HG03039 (cell line): ENCODE data around the gene SUSD4.

Source experiments
- ATAC-seq: cut with Tn5 transposase; IDR thresholded peaks from one replicate; pipeline ENCODE4 v1.9.1; 2021; ENCODE audit warnings: mild to moderate bottlenecking, moderate library complexity; ENCODE audit not compliant: unreplicated experiment

The SUSD4 gene

GRCh38 chr1:223331301-223331700 is 32.7 kb downstream of the SUSD4 start:
- no peak for ATAC-seq

GRCh38 chr1:223330466-223330865 is 33.5 kb downstream of the SUSD4 start:
- no peak for ATAC-seq

DNA sequence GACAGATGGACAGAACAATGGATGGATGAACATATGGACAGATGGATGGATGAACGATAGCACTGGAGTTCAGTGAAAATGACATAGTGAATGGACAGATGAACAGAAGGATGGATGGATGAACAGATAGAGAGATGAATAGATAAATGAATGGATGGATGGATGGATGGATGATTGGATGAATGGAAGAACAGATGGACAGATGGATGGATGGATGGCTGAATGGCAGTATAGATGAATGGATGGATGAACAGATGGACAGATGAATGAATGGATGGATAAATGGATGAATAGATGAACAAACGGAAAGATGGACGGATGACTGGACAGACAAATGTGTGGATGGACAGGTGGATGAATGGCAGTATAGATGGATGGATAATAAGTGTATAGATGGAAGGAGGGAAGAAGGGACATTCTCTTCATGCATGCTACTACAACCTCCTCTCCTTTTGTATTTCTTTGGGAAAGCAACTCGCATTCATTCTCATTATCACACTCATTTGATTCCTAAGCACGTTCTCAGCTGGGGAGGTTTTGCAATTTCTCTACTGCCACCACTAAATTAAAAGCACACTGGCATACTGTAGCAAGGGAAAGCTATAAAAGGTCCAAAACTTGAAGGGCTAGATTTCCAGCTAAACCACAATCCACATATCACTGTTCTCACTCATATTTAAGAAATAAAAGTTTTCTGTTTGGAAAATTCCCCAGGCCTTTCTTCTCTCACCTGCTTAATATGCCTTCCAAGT is 34.1 kb downstream of the SUSD4 start:
- no peak for ATAC-seq

DNA sequence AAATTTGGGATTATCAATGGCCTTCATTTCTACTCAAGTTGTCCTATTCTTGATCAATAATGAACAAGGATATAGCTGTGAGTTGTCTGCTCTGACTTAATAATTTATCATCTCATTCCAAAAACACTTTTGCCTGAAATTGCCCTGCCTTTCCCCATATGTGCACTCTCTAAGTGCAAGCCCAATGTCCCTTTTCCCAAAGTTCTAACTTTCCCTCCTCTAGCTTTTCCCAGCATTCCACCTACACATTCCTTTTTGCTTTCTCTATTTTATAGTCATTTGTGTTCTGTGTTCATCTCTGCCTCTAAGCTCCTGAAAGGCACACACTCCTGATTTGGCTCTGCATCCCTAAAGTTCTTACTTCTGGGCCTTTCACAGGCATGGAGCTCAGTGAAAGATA is 34.7 kb downstream of the SUSD4 start:
- no peak for ATAC-seq

DNA sequence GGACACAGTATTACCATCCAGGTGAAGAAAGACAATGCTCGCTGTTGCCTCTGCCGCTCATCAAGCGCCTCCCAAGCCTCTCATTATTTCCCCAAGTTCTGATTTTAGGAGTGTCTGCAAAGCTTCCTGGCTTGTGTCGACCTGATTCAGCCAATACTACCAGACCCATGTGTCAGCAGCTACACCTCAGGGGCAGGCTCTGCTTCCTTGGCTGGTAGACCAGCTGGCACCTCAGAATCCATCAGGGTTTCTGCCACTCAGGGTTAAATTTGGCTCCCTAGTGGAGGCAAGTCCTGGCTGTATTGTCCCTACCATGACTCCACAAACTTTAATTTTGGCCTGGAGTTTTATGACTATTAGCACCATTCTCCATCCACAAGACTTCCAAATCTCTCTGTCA is 35.4 kb downstream of the SUSD4 start:
- no peak for ATAC-seq

- ATAC-seq, result no peak
Measured at GRCh38 chr1:223326776-223327175, 37.2 kb downstream of the SUSD4 start.

DNA sequence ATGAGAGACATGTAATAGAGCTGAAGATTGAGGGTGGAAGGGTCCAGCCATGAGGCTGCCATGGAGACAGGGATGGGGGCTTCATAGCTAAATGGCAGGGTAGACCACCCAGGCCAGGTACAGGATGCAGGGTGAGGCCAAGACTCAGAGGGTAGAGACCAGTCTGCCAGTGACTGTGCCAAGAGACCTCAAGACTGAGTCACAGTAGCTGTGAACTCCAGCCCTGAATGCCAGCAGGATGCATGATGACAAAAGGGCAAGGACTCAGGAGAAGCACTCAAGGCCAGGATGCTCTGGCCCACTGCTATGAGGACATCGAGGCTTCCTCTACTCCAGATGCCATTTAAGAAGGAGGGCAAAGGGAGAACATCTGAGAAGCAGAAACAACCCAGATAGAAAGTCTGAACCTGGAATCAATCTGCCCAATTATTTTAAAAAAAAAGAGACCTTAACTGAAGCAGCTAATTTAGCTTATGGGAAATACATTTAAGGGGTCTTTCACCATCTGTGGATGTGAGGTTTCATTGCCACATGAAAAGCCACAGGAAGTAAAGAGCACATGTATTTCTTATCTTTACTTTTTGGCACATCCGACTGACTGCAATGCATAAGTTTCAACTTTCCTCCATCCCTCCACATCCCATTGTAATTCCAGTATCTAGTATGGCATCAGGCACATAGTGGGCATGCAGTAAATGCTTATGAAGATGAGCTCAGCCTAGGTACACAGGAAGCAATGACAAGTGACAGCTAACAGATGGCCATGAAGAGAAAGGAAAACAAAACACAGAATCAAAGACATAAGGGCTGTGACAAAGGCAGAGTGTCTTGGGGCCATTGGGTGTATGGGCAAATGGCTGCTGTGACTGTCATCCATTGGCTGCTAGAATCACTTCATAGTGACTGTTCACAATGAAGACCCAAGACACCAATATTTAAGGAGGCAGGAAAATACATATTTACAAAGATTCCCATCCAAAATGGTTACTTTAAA is 40.2 kb downstream of the SUSD4 start:
- ATAC-seq, result no peak

- ATAC-seq, result no peak
Measured at GRCh38 chr1:223322868-223323267, 41.1 kb downstream of the SUSD4 start.

DNA sequence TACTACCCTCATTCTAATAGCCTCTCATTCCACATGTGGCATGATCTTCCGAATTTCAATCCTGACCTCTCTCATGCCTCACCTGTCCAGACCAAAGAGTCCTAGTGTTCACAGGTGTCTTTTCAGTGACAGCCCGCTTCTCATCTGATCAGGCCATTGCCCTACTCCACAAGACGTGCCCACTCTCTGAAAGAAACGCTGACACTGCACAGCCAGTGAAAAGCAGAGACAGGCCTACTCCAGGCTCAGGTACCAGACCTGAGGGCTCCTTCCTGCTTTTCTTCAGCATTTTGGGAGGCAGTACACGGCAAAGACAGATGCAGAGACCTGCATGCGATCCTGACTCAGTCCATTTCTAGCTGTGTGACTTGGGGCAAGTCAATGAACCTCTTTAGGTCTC is 43.0 kb downstream of the SUSD4 start:
- no peak for ATAC-seq

GRCh38 chr1:223319905-223320580 is 43.9 kb downstream of the SUSD4 start:
- ATAC-seq, result no peak

GRCh38 chr1:223319398-223319797 is 44.6 kb downstream of the SUSD4 start:
- no peak for ATAC-seq

DNA sequence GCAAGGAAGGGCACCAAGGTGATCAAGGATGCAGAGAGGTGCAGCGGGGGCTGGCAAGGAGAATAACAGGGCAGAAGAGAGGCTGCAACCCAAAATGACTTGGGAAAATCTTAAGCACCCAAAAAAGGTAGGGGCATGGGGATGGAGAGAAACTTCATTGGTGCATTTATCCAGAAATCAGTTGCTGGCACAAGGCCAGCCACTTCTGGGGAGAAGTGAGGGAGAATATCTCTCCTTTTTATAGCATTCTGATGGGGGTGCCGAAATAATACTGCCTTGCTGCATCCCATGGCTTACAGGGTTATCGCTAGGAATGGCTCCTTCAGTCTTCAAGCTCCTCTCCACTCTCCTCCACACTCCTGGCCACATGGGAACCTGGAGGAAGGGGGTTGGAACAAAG is 47.9 kb downstream of the SUSD4 start:
- ATAC-seq, result no peak

GRCh38 chr1:223315665-223316064 is 48.3 kb downstream of the SUSD4 start:
- no peak for ATAC-seq

GRCh38 chr1:223313415-223313754 is 50.6 kb downstream of the SUSD4 start:
- ATAC-seq, result no peak

GRCh38 chr1:223312705-223313414 is 51.1 kb downstream of the SUSD4 start:
- ATAC-seq, result no peak

DNA sequence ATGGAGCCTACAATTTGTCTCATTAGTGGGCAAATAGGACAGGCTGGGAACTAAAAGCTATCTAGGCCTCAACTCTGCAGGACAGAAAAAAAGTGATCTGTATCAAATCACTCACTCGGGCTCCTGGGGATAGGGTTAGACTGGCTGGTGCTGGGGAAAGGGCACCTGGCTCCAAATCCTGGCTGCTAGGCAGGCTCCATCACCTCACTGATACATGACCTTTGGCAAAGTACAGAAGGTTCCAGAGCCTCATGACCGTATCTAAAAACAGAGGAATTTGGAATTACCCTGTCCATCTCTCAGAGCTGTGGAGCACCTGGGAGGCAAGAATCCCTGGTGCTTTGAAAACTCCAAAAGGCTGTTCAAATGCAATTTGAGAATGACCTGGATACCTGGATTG is 51.7 kb downstream of the SUSD4 start:
- no peak for ATAC-seq

- ATAC-seq, result no peak
Measured at GRCh38 chr1:223311826-223312225, 52.1 kb downstream of the SUSD4 start.

DNA sequence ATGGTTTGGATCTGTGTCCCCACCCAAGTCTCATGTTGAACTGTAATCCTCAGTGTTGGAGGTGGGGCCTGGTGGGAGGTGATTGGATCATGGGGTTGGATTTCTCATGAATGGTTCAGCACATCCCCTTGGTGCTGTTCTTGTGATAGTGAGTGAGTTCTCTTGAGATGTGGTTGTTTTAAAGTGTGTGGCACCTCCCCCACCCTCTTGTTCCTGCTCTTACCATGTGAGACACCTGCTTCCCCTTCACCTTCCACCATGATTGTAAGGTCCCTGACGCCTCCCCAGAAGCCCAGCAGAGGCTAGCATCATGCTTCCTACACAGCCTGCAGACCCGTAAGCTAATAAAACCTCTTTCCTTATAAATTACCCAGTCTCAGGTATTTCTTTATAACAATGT is 55.8 kb downstream of the SUSD4 start:
- no peak for ATAC-seq

DNA sequence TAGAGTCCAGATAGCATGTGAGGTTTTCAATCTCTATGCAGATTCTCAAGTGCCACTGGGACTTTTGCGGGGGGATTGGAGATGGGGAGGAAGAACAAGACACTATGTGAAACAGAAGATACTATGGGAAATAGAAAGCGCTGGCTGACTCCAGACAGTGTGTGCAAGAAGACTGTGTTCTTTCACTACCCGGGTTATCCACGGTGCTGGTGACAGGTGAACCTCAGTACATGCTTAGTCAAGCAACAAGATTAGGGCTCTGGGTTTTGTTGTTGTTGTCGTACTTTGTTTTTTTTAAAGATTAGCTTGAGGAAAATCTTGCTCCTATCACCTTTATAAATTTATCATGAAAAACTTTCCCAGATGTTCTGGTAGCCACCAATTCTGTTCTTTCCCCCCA is 56.4 kb downstream of the SUSD4 start:
- no peak for ATAC-seq

DNA sequence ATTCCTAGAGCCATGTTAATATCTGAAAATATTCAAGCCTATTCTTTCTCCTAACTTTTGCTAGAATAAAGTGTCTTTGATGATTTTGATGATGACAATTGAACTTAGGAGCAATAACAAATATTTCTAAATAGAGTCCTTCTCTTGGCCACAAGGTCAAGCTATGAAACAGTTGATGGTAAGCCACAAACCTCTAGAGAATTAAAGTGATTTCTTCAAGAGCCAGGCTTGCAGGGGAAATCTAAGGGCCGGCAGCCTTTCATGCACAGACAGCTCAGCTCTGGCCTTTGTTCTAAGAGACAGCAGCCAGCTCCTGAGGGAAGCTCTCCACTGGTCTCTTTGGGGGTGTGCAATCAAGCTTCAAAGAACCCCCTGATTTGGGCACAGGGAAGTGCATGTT is 59.0 kb downstream of the SUSD4 start:
- no peak for ATAC-seq

- no peak for ATAC-seq
Measured at GRCh38 chr1:223301371-223301770, 62.6 kb downstream of the SUSD4 start.
